Esophagus muscularis mucosa (tissue), 3 donors: ENCODE data around the gene NEK7.

Experiments used
- CTCF ChIP-seq, 3 experiments: fragments of 200-600 bp in 2 of 3; fragments of 450-650 bp in 1 of 3; sonication (generic) in 2 of 3; IDR thresholded peaks; one replicate each; pipeline ENCODE4 v1.5.1; 2017 to 2019; ENCODE audit warnings: antibody characterized with exemption in 3 of 3, mild to moderate bottlenecking in 2 of 3, moderate library complexity in 1 of 3
- POLR2A ChIP-seq: fragments of 450-650 bp; IDR thresholded peaks from one replicate; pipeline ENCODE4 v1.6.1; 2017; ENCODE audit warnings: antibody characterized with exemption, moderate library complexity, mild to moderate bottlenecking, low read depth
- POLR2AphosphoS5 ChIP-seq, 2 donors: sonication (generic); formaldehyde crosslinking; IDR thresholded peaks; one replicate each; pipeline ENCODE4 v1.6.1; 2017; ENCODE audit warnings: antibody characterized with exemption in 2 of 2

- TF ChIP-seq POLR2A (no peak), CTCF (IDR thresholded peaks at IDR 0.05) (no peak), POLR2AphosphoS5 (IDR thresholded peaks at IDR 0.05) (no peak)
Measured at GRCh38 chr1:198119906-198120305, 36.9 kb upstream of the NEK7 start.
